Measurements from ENCODE around the gene CD34. TPM values are rescaled to one million over a fixed set of nuclear protein-coding genes. Genes with fewer than 3 reads are reported as not detected.

Gene CD34
- total RNA-seq, 1 experiment from 2014 or later, result 0.35 TPM

DNA sequence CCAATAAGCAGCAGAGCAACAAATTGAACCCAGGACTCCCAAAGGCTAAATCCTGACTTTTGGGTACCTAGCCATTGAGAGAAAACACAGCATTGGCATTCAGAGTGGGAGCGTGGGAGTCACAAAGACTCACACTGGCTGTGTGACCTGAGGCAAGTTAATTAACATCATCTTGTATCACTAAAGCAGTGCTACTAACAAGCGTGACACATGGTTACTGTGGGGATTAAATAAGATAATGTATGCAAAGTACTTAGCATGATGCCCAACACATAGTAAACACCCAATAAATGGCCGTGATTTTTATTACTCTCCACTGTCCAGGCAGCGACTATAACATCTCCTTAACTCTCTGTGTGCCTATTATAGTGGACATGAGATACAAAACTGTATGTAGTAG lies 73.3 kb downstream of the CD34 start:
- no peaks in the 10 kb centered on the region for H4K20me1 ChIP-seq (ENCODE audit: control insufficient read depth, insufficient read depth, insufficient read length)
- no peaks in the 10 kb centered on the region for H3K9me3 ChIP-seq (ENCODE audit: control insufficient read depth, low read depth, low read length)
- H2BK20ac ChIP-seq (ENCODE audit: low read depth, low read length, poor library complexity, severe bottlenecking), result no peak overlapping the region
- H2BK15ac ChIP-seq (ENCODE audit: low read depth, low read length), result no peak overlapping the region
- H2BK12ac ChIP-seq (ENCODE audit: insufficient read length, low read depth, low read length), result no peak overlapping the region
- DNase-seq, result no peak
- no peak overlapping the region for H3K9ac ChIP-seq (ENCODE audit: extremely low read depth, insufficient read length, low read length)
- H3K4me2 ChIP-seq (ENCODE audit: insufficient read depth, insufficient read length, low read length), result no peak overlapping the region
- H3K56ac ChIP-seq (ENCODE audit: insufficient read length, low read depth, low read length), result no peak overlapping the region
- H2BK120ac ChIP-seq (ENCODE audit: low read depth, low read length, poor library complexity, severe bottlenecking), result no peak overlapping the region
- no peak overlapping the region for H3K4me3 Mint-ChIP-seq
- H3K79me1 ChIP-seq (ENCODE audit: insufficient read depth, low read depth, low read length, poor library complexity, severe bottlenecking), result no peaks in the 10 kb centered on the region
- H3K18ac ChIP-seq (ENCODE audit: insufficient read length, low read depth, low read length), result no peak overlapping the region
- no peak overlapping the region for H4K8ac ChIP-seq (replicated peaks; ENCODE audit: insufficient read length, low read depth, low read length)
- no peaks in the 10 kb centered on the region for H3K4me1 ChIP-seq (ENCODE audit: insufficient read depth, low read length)
- H3K23ac ChIP-seq (ENCODE audit: insufficient read length, low read depth, low read length), result no peak overlapping the region
- H2BK5ac ChIP-seq (ENCODE audit: insufficient read length, low read length), result no peak overlapping the region
- no peak overlapping the region for H3T11ph ChIP-seq (ENCODE audit: low read length)
- H4K5ac ChIP-seq (ENCODE audit: insufficient read length, low read depth, low read length), result no peak overlapping the region
- H2AFZ ChIP-seq (ENCODE audit: low read length), result no peak overlapping the region
- no peak overlapping the region for H3K27ac ChIP-seq (ENCODE audit: insufficient read length, low read depth, low read length)
- TF ChIP-seq CTCF (conservative IDR thresholded peaks at IDR 0.05), result no peak
- no peaks in the 10 kb centered on the region for H3K27me3 Mint-ChIP-seq (ENCODE audit: low read depth)
- no peak overlapping the region for H4K91ac ChIP-seq (ENCODE audit: insufficient read length, low read depth, low read length)
- H3K27me3 ChIP-seq (ENCODE audit: insufficient read depth, low read length), result no peaks in the 10 kb centered on the region
- H3K9me3 Mint-ChIP-seq, result no peaks in the 10 kb centered on the region
- H3K4me1 Mint-ChIP-seq, result peaks cover 8 to 11% of the 10 kb centered on the region in 2 experiments
- WGBS (ENCODE audit: extremely low coverage, insufficient read length, low lambda C conversion rate), result no CpG with 5 or more reads among the region's 4 CpGs
- H2AK5ac ChIP-seq (ENCODE audit: insufficient read length, low read length), result no peak overlapping the region
- H3K36me3 Mint-ChIP-seq (ENCODE audit: insufficient read depth in 1 of 3, low read depth in 3 of 3), result no peaks in the 10 kb centered on the region
- no peak overlapping the region for H3K4ac ChIP-seq (ENCODE audit: low read depth, low read length)
- H3K79me2 ChIP-seq (ENCODE audit: insufficient read depth, low read length), result no peaks in the 10 kb centered on the region
- H3K23me2 ChIP-seq (ENCODE audit: insufficient read length, low read depth, low read length, poor library complexity, severe bottlenecking), result peaks cover 2% of the 10 kb centered on the region
- no peak overlapping the region for H3K27ac Mint-ChIP-seq
- no peak overlapping the region for H3K14ac ChIP-seq (ENCODE audit: insufficient read depth, low read length)

Data from H9 (cell line).